GM21447 (cell line): ENCODE data around the gene CERCAM.
A peak's percentile ranks its signal among the peaks of the same experiment; 100 is the strongest.
"Not testable (repeated sequence)": the region's sequence is repeated elsewhere in the genome, so short reads cannot be mapped to it uniquely, and the experiment has no call there.

Experiments used
- ATAC-seq: cut with Tn5 transposase; IDR thresholded peaks from one replicate; pipeline ENCODE4 v1.9.1; 2021; ENCODE audit not compliant: unreplicated experiment

The CERCAM gene

GRCh38 chr9:128416014-128416413 is 4.6 kb upstream of the CERCAM start:
- no peak for ATAC-seq

GRCh38 chr9:128416432-128417019 is 4.1 kb upstream of the CERCAM start:
- no peak for ATAC-seq

GRCh38 chr9:128419061-128419925 is 1.4 kb upstream of the CERCAM start:
- no peak for ATAC-seq

- ATAC-seq, result peak; percentile 79
These were observed 502 bp upstream of the CERCAM start for GRCh38 chr9:128420060-128420650.

- ATAC-seq, result no peak
These were observed 882 bp downstream of the CERCAM start for GRCh38 chr9:128421482-128421996.

- not testable (repeated sequence) for ATAC-seq
These were observed 1.5 kb downstream of the CERCAM start for GRCh38 chr9:128422022-128422782.

- no peak for ATAC-seq
These were observed 2.1 kb downstream of the CERCAM start for GRCh38 chr9:128422783-128423150.

GRCh38 chr9:128423356-128423755 is 2.7 kb downstream of the CERCAM start:
- not testable (repeated sequence) for ATAC-seq

- no peak for ATAC-seq
These were observed 3.7 kb downstream of the CERCAM start for GRCh38 chr9:128424268-128424780.

- no peak for ATAC-seq
These were observed 8.2 kb downstream of the CERCAM start for GRCh38 chr9:128428644-128429512.

- ATAC-seq, result no peak
These were observed 8.9 kb downstream of the CERCAM start for GRCh38 chr9:128429513-128430086.

- no peak for ATAC-seq
These were observed 10.6 kb downstream of the CERCAM start for GRCh38 chr9:128431207-128431606.

- no peak for ATAC-seq
These were observed 13.7 kb downstream of the CERCAM start for GRCh38 chr9:128434340-128434739.

GRCh38 chr9:128435611-128436010 is 15.0 kb downstream of the CERCAM start:
- ATAC-seq, result no peak

GRCh38 chr9:128438343-128439109 is 17.9 kb downstream of the CERCAM start:
- ATAC-seq, result no peak

GRCh38 chr9:128439273-128439672 is 18.6 kb downstream of the CERCAM start:
- ATAC-seq, result no peak

GRCh38 chr9:128442150-128442549 is 21.5 kb downstream of the CERCAM start:
- ATAC-seq, result no peak

GRCh38 chr9:128446505-128446904 is 25.8 kb downstream of the CERCAM start:
- ATAC-seq, result not testable (repeated sequence)

GRCh38 chr9:128448746-128449145 is 28.1 kb downstream of the CERCAM start:
- ATAC-seq, result no peak
